ENCODE measurements around the gene CATSPERE.

GRCh38 chr1:244556263-244556662 is 95.2 kb downstream of the CATSPERE start:
- TF ChIP-seq EZH2 (optimal IDR thresholded peaks at IDR 0.05; ENCODE audit: low read depth, low read length) (no peak), CTCF (IDR thresholded peaks at IDR 0.05; ENCODE audit: low read length) (no peak), EZH2phosphoT487 (IDR thresholded peaks at IDR 0.05; ENCODE audit: low read length) (no peak)

All from MM.1S (cell line).